ENCODE measurements around the gene F3. TPM values are rescaled to one million over a fixed set of nuclear protein-coding genes. Genes with fewer than 3 reads are reported as not detected.

Gene F3
- total and polyA plus RNA-seq, 9 of the 15 experiments (the other 6 are each of a cell fraction or from before 2014, with no cell fraction given): 0.24 to 0.28 TPM; not detected in 7

- no peak overlapping the region for H3K27ac ChIP-seq (ENCODE audit: extremely low read depth, low read depth, low read length)
- H4K20me1 ChIP-seq (replicated peaks; ENCODE audit: control insufficient read depth, insufficient read depth, low read length): no peaks in the 10 kb centered on the region
- H3K27me3 ChIP-seq (ENCODE audit: control insufficient read depth in 2 of 2, insufficient read depth in 2 of 2, low read length in 2 of 2): peaks cover 16 to 28% of the 10 kb centered on the region in 2 experiments; a peak in 4 of 5 replicates
- DNase-seq (ENCODE audit: extremely low read depth in 1 of 4, low spot score in 3 of 4): no peak
- no peak overlapping the region for H3K4me2 ChIP-seq (ENCODE audit: insufficient read depth, low read length)
- H3K9ac ChIP-seq (ENCODE audit: insufficient read depth in 1 of 2, low read depth in 2 of 2, low read length in 2 of 2): no peak overlapping the region
- no peaks in the 10 kb centered on the region for H3K9me3 ChIP-seq (replicated peaks; ENCODE audit: control insufficient read depth, insufficient read depth, low read depth, low read length)
- no peaks in the 10 kb centered on the region; a peak in 1 of 5 replicates for H3K4me1 ChIP-seq (replicated peaks in 1 of 2; ENCODE audit: control insufficient read depth in 2 of 2, insufficient read depth in 2 of 2, low read length in 2 of 2)
- no peaks in the 10 kb centered on the region for H3K36me3 ChIP-seq (ENCODE audit: control insufficient read depth, insufficient read depth, low read length)
- no peak overlapping the region for H3K4me3 ChIP-seq
- POLR2A ChIA-PET: no interaction called here
- in situ Hi-C loops (cut with MboI) (no loop called here), intact Hi-C loops (cut with micrococcal nuclease) (no loop called here)
- WGBS (ENCODE audit: insufficient coverage, low coverage, missing lambda C conversion rate): 0% methylated on average over 7 of the region's 7 CpGs
- no peak for FAIRE-seq
- no peak overlapping the region for H2AFZ ChIP-seq (ENCODE audit: low read depth, low read length)
- H3K9me1 ChIP-seq (ENCODE audit: control insufficient read depth, insufficient read depth, low read length): no peaks in the 10 kb centered on the region
- no peaks in the 10 kb centered on the region for H3K79me2 ChIP-seq (ENCODE audit: control insufficient read depth, insufficient read depth, low read length)
- peak; percentile 59 to 92 for TF ChIP-seq FOXA3 (CRISPR knock-in tag; conservative IDR thresholded peaks at IDR 0.05 in 1 of 2, IDR thresholded peaks at IDR 0.05 in 1 of 2)
- no peak for TF ChIP-seq PBX2 (CRISPR knock-in tag; IDR thresholded peaks at IDR 0.05; ENCODE audit: low read depth)
- TF ChIP-seq PBX2 (tag; conservative IDR thresholded peaks at IDR 0.05; ENCODE audit: low read depth): peak; percentile 56
- TF ChIP-seq RB1 (IDR thresholded peaks at IDR 0.05; ENCODE audit: low read depth): no peak
- no TSS peak for BruUV-seq (replicated peaks)
- ATAC-seq: no peak
- CTCF ChIA-PET (ENCODE audit: low intra/inter-chr PET ratio): no interaction called here
Observed at GRCh38 chr1:94590203-94591137, 48.9 kb upstream of the F3 start.

All from K562 (cell line).